Measurements from ENCODE around the gene LRMDA.

GRCh38 chr10:75506930-75507329, 75.5 kb downstream of the LRMDA start:
- no peak for TF ChIP-seq CTCF (IDR thresholded peaks at IDR 0.05)
- TF ChIP-seq EZH2phosphoT487 (IDR thresholded peaks at IDR 0.05): no peak

Data from neural progenitor cell (in vitro differentiated cells).